ENCODE measurements around the gene RNASE8.

RNASE8 gene

DNA sequence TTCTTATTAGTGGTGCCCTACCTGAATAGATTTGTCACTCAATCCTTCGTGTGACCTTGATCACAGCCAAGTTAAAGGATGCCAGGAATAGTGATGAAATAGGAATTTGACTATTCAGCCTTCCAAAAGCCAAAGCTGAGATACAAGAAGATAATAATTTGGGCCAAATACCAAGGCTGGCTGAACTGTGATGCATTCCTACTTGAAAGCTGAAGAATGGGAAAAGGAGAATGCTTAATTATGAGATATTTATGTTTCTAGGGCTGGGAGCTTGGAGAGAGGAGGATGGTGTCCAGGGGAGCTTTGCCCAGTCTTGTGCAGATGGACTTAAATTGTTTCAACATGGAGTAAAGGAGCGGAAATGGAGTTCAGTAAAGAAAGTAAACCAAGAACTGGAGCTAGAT, 10.2 kb upstream of the RNASE8 start:
- no peak overlapping the region for H3K4me3 ChIP-seq (ENCODE audit: low read length)
- no peak for DNase-seq (ENCODE audit: low read depth)
- no peak for TF ChIP-seq CTCF (conservative IDR thresholded peaks at IDR 0.05; ENCODE audit: low read depth, low read length)

GRCh38 chr14:21048638-21049037, 9.0 kb upstream of the RNASE8 start:
- DNase-seq (ENCODE audit: low read depth): no peak
- no peak overlapping the region for H3K4me3 ChIP-seq (ENCODE audit: low read length)
- TF ChIP-seq CTCF (conservative IDR thresholded peaks at IDR 0.05; ENCODE audit: low read depth, low read length): no peak

DNA sequence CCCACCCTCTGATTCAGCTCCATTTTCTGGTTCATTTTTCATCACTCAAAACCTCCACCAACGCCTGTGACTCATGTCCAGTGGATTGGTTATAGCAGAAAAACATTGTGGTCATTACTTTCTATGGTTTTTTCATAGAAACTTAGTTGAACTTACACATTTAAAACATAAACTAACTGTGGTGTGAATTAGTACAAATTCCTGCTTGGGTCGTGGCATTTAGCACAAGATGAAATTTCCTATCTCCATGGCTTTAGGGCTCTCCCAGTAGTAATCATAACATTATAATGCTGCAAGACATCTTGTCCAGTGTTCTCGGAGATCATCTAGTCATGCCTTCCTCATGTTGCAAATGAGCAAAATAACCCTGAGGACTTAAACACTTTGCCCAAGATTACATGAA, 8.3 kb upstream of the RNASE8 start:
- no peak overlapping the region for H3K4me3 ChIP-seq (ENCODE audit: low read length)
- no peak for TF ChIP-seq CTCF (conservative IDR thresholded peaks at IDR 0.05; ENCODE audit: low read depth, low read length)
- DNase-seq (ENCODE audit: low read depth): no peak

GRCh38 chr14:21050597-21050996, 7.0 kb upstream of the RNASE8 start:
- no peak for TF ChIP-seq CTCF (conservative IDR thresholded peaks at IDR 0.05; ENCODE audit: low read depth, low read length)
- H3K4me3 ChIP-seq (ENCODE audit: low read length): no peak overlapping the region
- no peak for DNase-seq (ENCODE audit: low read depth)

DNA sequence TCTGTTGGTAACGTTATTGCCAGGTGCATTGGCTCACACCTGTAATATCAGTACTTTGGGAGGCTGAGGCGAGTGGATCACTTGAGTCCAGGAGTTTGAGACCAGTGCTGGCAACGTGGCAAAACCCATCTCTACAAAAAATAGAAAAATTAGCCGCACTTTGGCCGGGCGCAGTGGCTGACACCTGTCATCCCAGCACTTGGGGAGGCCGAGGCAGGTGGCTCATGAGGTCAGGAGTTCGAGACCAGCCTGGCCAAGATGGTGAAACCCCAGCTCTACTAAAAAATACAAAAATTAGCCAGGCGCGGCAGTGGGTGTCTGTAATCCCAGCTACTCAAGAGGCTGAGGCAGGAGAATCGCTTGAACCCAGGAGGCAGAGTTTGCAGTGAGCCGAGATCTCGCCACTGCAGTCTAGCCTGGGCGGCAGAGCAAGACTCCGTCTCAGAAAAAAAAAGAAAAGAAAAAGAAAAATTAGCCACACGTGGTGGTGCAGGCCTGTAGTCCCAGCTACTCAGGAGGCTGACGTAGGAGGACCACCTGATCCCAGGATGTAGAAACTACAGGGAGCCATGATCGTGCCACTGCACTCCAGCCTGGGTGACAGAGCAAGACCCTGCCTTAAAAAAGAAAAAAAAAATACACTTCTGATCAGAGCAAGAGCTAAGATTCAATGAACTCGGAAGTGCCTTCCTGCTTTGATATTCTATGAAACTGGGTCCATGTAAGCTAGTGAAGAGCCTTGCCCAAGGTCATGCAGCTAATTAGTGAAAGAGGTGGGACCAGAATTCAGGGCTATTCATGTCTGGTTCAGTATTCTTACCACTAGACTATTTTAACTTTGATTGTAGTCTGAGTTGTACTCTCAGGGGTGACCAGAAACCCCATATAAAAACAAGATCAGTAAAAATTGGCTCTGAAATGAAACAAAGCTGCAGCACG, 4.2 kb upstream of the RNASE8 start:
- no peak for TF ChIP-seq CTCF (conservative IDR thresholded peaks at IDR 0.05; ENCODE audit: low read depth, low read length)
- DNase-seq (ENCODE audit: low read depth): no peak
- no peak overlapping the region for H3K4me3 ChIP-seq (ENCODE audit: low read length)

GRCh38 chr14:21054123-21054767, 3.4 kb upstream of the RNASE8 start:
- DNase-seq (ENCODE audit: low read depth): no peak
- TF ChIP-seq CTCF (conservative IDR thresholded peaks at IDR 0.05; ENCODE audit: low read depth, low read length): no peak

DNA sequence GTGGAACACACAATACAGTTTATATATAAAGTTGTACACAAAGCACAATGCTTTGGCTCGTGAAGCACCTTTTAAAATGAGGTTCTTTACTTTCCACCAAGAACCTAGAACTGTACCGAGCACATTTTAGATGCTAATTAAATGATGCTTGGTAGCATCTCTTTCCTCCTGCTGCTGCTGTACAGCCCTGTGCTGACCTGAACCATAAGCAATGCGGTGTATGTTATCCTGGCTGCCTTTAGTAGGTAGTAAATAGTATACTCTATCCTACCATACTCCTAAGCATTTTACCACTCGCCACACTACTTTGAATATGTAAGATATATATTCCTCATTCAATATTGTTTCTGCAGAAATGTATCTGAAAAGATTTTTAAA, 2.9 kb upstream of the RNASE8 start:
- TF ChIP-seq CTCF (conservative IDR thresholded peaks at IDR 0.05; ENCODE audit: low read depth, low read length): no peak
- DNase-seq (ENCODE audit: low read depth): no peak

More at GRCh38 chr14:21054123-21054767, 3.4 kb upstream of the RNASE8 start:
- no peak overlapping the region for H3K4me3 ChIP-seq (ENCODE audit: low read length)

More for the DNA sequence above, 2.9 kb upstream of the RNASE8 start:
- H3K4me3 ChIP-seq (ENCODE audit: low read length): no peak overlapping the region
